Measurements from ENCODE around the gene TFIP11. TPM values are rescaled to one million over a fixed set of nuclear protein-coding genes. Genes with fewer than 3 reads are reported as not detected.

The TFIP11 gene
- total RNA-seq, 3 donors from 2014 or later = 27.5 to 34.5 (median 29.0) TPM

DNA sequence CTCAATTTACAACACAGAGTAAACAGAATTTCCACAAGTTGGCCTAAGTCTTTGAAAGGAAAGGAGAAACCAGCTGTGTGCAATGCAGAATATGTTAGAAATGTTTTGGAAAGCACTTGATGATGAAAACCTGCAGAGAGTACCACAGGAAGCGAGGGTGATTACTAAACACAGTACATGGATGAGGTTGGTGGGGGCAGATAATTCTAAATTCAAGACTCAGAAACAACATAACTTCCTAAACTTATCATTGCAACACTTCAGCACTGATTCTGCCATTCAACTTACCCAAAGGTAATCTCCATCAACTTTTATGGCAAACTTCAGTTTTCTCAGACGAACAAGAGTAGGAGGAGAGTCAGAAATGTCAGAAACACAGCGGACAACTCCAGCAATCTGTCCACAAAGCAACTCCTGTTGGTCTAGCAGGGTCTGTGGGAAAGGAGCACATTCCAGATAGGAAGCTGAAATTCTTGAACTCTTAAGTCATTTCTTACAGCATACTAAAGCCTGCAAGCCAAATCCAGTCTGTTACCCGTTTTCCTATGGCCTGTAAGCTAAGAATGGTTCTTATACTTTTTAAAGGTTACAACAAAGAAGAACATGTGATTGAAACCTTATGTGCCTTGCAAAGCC is 35.5 kb downstream of the TFIP11 start:
- Histone ChIP-seq H3K27ac (no peak overlapping the region), H3K4me3 (no peak overlapping the region), H3K4me1 (peaks cover 0 to 13% of the 10 kb centered on the region in 2 donors), H3K27me3 (no peaks in the 10 kb centered on the region), H3K9me3 (no peaks in the 10 kb centered on the region), H3K36me3 (no peaks in the 10 kb centered on the region)
- TF ChIP-seq, protein P1, sequence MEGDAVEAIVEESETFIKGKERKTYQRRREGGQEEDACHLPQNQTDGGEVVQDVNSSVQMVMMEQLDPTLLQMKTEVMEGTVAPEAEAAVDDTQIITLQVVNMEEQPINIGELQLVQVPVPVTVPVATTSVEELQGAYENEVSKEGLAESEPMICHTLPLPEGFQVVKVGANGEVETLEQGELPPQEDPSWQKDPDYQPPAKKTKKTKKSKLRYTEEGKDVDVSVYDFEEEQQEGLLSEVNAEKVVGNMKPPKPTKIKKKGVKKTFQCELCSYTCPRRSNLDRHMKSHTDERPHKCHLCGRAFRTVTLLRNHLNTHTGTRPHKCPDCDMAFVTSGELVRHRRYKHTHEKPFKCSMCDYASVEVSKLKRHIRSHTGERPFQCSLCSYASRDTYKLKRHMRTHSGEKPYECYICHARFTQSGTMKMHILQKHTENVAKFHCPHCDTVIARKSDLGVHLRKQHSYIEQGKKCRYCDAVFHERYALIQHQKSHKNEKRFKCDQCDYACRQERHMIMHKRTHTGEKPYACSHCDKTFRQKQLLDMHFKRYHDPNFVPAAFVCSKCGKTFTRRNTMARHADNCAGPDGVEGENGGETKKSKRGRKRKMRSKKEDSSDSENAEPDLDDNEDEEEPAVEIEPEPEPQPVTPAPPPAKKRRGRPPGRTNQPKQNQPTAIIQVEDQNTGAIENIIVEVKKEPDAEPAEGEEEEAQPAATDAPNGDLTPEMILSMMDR (IDR thresholded peaks at IDR 0.05) = no peak
- TF ChIP-seq POLR2A (IDR thresholded peaks at IDR 0.05) (no peak), POLR2AphosphoS5 (IDR thresholded peaks at IDR 0.05) (no peak)
- DNase-seq (ENCODE audit: low spot score in 2 of 2) = no peak
- intact Hi-C loops (cut with DNase I; ENCODE audit: low total_unique reads) = no loop called here

DNA sequence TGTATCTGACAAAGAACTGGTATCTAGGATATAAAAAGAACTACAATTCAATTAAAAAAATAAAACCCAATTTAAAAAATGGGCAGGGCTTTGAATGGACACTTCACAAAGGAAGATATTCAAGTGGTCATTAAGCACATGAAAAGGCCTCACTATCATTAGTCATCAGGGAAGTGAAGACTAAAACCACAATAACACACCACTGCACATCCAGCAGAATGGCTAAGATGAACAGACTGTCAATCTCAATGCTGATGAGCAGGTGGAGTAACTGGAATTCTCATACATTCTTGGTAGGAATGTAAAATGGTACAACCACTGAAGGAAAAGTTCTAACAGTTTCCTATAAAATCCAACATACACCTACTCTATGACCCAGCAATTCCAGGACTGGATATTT is 37.6 kb downstream of the TFIP11 start:
- TF ChIP-seq POLR2AphosphoS5 (IDR thresholded peaks at IDR 0.05) (no peak), POLR2A (IDR thresholded peaks at IDR 0.05) (no peak)
- TF ChIP-seq, protein P1 (IDR thresholded peaks at IDR 0.05) = no peak
- Histone ChIP-seq H3K4me1 (peaks cover 0 to 5% of the 10 kb centered on the region in 2 donors), H3K36me3 (peaks cover 4% of the 10 kb centered on the region), H3K4me3 (no peak overlapping the region), H3K27me3 (no peaks in the 10 kb centered on the region), H3K9me3 (no peaks in the 10 kb centered on the region), H3K27ac (no peak overlapping the region)
- DNase-seq (ENCODE audit: low spot score in 2 of 2) = no peak
- intact Hi-C loops (cut with DNase I; ENCODE audit: low total_unique reads) = no loop called here

DNA sequence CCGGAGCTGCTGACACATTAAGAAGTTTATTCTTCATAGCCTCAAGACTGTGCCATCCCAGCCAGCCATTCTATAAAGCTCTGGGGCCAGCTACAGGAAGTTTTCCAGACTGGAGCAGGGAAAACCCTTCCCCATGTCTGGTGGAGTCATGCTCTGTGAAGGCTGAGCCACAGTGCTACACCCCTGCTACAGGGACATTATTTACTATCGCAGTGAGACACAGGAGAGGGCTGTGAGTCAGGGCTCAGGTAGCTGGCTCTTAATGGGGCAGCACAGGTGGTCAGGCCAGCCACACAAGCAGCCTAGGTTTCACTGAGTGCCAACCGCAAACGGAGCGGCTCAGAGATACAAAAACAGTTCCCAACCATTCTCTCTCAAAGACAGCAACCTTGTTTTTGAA is 40.8 kb downstream of the TFIP11 start:
- intact Hi-C loops (cut with DNase I; ENCODE audit: low total_unique reads) = no loop called here
- Histone ChIP-seq H3K4me3 (no peak overlapping the region), H3K4me1 (no peaks in the 10 kb centered on the region), H3K27me3 (no peaks in the 10 kb centered on the region), H3K36me3 (peaks cover 5% of the 10 kb centered on the region), H3K9me3 (no peaks in the 10 kb centered on the region), H3K27ac (no peak overlapping the region)
- TF ChIP-seq POLR2AphosphoS5 (IDR thresholded peaks at IDR 0.05) = no peak
- TF ChIP-seq, protein P1 (IDR thresholded peaks at IDR 0.05) = no peak
- DNase-seq (ENCODE audit: low spot score in 2 of 2) = no peak

DNA sequence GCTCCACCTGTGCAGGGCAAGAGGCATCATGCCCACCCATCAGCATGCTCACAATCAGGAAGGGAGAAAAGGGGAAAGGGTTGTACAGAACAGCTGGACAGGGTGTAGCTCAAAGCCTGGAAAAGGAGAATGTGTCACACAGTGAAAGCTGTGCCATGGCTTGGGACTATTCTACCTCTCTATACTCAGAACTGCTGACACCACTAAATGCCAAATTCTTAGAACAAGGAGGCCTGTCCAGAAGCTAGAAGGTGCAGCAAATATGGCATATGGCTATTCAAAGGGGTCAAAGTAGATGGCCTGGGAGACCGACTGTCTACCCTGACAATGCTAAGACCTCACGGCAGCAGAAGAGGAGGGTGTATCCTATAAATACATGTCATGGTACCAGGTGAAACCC is 41.5 kb downstream of the TFIP11 start:
- TF ChIP-seq POLR2AphosphoS5 (IDR thresholded peaks at IDR 0.05) (no peak), POLR2A (IDR thresholded peaks at IDR 0.05) (no peak)
- TF ChIP-seq, protein P1 (IDR thresholded peaks at IDR 0.05) = no peak
- Histone ChIP-seq H3K27ac (no peak overlapping the region), H3K36me3 (peaks cover 5% of the 10 kb centered on the region), H3K9me3 (no peaks in the 10 kb centered on the region), H3K4me3 (no peak overlapping the region), H3K27me3 (no peaks in the 10 kb centered on the region), H3K4me1 (no peaks in the 10 kb centered on the region)
- intact Hi-C loops (cut with DNase I; ENCODE audit: low total_unique reads) = no loop called here
- no peak for DNase-seq (ENCODE audit: low spot score in 2 of 2)

DNA sequence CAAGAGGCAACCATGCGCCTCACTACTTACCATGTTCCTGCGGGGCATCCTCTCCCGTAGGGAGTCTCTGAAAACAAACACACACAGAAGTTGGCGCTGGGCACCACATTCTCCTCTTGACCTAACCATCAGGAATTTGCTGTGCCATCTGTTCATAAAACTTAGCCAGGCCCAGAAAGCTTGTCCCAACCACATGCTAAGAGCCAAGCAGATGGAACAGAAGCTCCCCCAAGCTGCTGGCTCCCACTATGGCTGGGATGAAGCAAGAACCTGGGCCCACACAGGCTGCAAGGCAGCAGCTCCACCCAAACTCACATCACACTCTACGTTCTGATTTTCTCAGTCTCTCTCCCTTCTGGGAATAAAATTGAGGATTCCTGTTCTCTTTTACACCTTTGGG is 46.1 kb downstream of the TFIP11 start:
- H3K27ac ChIP-seq = no peak overlapping the region
- intact Hi-C loops (cut with DNase I; ENCODE audit: low total_unique reads) = no loop called here
- H3K4me3 ChIP-seq = no peak overlapping the region
- TF ChIP-seq POLR2A (IDR thresholded peaks at IDR 0.05) = no peak
- TF ChIP-seq POLR2AphosphoS5 (IDR thresholded peaks at IDR 0.05) = no peak
- TF ChIP-seq, protein P1 (IDR thresholded peaks at IDR 0.05) = no peak
- no peaks in the 10 kb centered on the region for H3K27me3 ChIP-seq
- peaks cover 5% of the 10 kb centered on the region for H3K36me3 ChIP-seq
- H3K4me1 ChIP-seq = no peaks in the 10 kb centered on the region
- no peak for DNase-seq (ENCODE audit: low spot score in 2 of 2)
- no peaks in the 10 kb centered on the region for H3K9me3 ChIP-seq
